Gastroesophageal sphincter (tissue), 3 donors: ENCODE measurements around the gene SLC38A11.

ENCODE experiments used
- CTCF ChIP-seq, 4 experiments: fragments of 200-600 bp in 2 of 4; fragments of 450-650 bp in 2 of 4; sonication (generic) in 1 of 4; IDR thresholded peaks; one replicate each; pipeline ENCODE4 v1.5.1; 2017 to 2019; ENCODE audit warnings: antibody characterized with exemption in 4 of 4, mild to moderate bottlenecking in 2 of 4, moderate library complexity in 2 of 4
- EP300 ChIP-seq: sonication (generic); formaldehyde crosslinking; IDR thresholded peaks from one replicate; pipeline ENCODE4 v1.6.1; 2017; ENCODE audit warnings: antibody characterized with exemption, mild to moderate bottlenecking
- POLR2A ChIP-seq, 2 donors: fragments of 450-650 bp; IDR thresholded peaks; one replicate each; pipeline ENCODE4 v1.6.1; 2017; ENCODE audit warnings: antibody characterized with exemption in 2 of 2, mild to moderate bottlenecking in 2 of 2, moderate library complexity in 1 of 2
- POLR2AphosphoS5 ChIP-seq: sonication (generic); formaldehyde crosslinking; IDR thresholded peaks from one replicate; pipeline ENCODE4 v1.6.1; 2017; ENCODE audit warnings: antibody characterized with exemption

GRCh38 chr2:164975891-164976290 is 20.6 kb upstream of the SLC38A11 start:
- TF ChIP-seq CTCF (IDR thresholded peaks at IDR 0.05) (no peak), POLR2A (IDR thresholded peaks at IDR 0.05) (no peak), EP300 (no peak), POLR2AphosphoS5 (no peak)
